Measurements from ENCODE around the gene CLN5.

DNA sequence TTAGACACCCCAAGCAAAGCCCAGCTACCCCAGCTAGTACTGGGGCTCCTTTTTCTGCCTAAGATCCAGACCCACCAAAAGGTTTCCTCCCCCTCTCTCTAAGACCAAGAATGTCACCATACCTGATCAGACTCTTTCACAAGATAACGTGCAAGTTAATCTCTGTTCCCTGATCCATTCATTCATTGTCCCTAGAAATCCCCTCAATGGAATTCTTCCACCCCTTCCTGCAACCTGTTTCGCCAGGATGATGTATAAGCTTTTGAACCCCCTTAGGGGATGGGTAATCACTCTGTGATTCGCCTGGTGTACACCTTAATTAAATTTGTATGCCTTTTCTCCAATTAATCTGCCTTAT, 17.3 kb upstream of the CLN5 start:
- TF ChIP-seq POLR2A (IDR thresholded peaks at IDR 0.05) = no peak
- TF ChIP-seq, protein P1, sequence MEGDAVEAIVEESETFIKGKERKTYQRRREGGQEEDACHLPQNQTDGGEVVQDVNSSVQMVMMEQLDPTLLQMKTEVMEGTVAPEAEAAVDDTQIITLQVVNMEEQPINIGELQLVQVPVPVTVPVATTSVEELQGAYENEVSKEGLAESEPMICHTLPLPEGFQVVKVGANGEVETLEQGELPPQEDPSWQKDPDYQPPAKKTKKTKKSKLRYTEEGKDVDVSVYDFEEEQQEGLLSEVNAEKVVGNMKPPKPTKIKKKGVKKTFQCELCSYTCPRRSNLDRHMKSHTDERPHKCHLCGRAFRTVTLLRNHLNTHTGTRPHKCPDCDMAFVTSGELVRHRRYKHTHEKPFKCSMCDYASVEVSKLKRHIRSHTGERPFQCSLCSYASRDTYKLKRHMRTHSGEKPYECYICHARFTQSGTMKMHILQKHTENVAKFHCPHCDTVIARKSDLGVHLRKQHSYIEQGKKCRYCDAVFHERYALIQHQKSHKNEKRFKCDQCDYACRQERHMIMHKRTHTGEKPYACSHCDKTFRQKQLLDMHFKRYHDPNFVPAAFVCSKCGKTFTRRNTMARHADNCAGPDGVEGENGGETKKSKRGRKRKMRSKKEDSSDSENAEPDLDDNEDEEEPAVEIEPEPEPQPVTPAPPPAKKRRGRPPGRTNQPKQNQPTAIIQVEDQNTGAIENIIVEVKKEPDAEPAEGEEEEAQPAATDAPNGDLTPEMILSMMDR (IDR thresholded peaks at IDR 0.05 in 4 of 5, conservative IDR thresholded peaks at IDR 0.05 in 1 of 5) = no peak
